ENCODE results near the gene P3H3. TPM values are rescaled to one million over a fixed set of nuclear protein-coding genes. Genes with fewer than 3 reads are reported as not detected.

Gene P3H3
- total RNA-seq, 1 donor from 2014 or later, result not detected

DNA sequence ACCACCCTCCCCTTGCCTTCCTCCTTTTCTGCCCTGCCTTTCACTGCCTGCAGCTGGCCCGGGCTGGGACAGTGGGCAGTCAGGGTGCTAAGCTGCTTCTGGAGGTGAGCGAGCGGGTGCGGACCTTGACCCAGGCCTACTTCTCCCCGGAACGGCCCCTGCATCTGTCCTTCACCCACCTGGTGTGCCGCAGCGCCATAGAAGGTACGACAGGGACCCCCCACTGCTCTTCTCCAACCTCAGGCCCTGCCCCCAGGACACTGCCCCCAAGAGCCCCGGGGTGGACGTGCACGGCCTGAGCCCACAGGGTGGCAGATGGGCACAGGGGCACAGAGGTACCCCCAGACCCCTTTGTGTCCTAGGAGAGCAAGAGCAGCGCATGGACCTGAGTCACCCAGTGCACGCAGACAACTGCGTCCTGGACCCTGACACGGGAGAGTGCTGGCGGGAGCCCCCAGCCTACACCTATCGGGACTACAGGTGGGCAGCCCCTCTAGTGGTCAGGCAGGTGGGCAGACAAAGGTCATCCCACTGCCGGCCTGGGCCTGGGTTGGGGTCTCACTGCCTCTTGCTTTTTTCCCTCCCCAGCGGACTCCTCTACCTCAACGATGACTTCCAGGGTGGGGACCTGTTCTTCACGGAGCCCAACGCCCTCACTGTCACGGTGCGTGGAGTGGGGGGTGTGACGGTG lies 9.3 kb downstream of the P3H3 start:
- Mint-ChIP-seq H3K4me1 (peaks cover 14% of the 10 kb centered on the region), H3K27ac (no peak overlapping the region), H3K4me3 (no peak overlapping the region), H3K36me3 (ENCODE audit: low read depth) (no peaks in the 10 kb centered on the region), H3K27me3 (peaks cover 2% of the 10 kb centered on the region), H3K9me3 (no peaks in the 10 kb centered on the region)
- DNase-seq (no peak), ATAC-seq (ENCODE audit: low read depth) (no peak)
- intact Hi-C loops (cut with micrococcal nuclease), result no loop called here
- TF ChIP-seq, protein P1, sequence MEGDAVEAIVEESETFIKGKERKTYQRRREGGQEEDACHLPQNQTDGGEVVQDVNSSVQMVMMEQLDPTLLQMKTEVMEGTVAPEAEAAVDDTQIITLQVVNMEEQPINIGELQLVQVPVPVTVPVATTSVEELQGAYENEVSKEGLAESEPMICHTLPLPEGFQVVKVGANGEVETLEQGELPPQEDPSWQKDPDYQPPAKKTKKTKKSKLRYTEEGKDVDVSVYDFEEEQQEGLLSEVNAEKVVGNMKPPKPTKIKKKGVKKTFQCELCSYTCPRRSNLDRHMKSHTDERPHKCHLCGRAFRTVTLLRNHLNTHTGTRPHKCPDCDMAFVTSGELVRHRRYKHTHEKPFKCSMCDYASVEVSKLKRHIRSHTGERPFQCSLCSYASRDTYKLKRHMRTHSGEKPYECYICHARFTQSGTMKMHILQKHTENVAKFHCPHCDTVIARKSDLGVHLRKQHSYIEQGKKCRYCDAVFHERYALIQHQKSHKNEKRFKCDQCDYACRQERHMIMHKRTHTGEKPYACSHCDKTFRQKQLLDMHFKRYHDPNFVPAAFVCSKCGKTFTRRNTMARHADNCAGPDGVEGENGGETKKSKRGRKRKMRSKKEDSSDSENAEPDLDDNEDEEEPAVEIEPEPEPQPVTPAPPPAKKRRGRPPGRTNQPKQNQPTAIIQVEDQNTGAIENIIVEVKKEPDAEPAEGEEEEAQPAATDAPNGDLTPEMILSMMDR (IDR thresholded peaks at IDR 0.05), result no peak
- ChIA-PET POLR2A (interaction anchor here (3.5 kb wide), 1 partner anchor 14 kb away, joined by 15 read pairs; the partner anchor contains the start of genes CDCA3 and USP5), CTCF (interaction anchor here (0.9 to 3.6 kb wide), 2 partner anchors 11 to 14 kb away, joined by 3 to 12 read pairs; partner anchors contain the start of genes CDCA3 and USP5)

DNA sequence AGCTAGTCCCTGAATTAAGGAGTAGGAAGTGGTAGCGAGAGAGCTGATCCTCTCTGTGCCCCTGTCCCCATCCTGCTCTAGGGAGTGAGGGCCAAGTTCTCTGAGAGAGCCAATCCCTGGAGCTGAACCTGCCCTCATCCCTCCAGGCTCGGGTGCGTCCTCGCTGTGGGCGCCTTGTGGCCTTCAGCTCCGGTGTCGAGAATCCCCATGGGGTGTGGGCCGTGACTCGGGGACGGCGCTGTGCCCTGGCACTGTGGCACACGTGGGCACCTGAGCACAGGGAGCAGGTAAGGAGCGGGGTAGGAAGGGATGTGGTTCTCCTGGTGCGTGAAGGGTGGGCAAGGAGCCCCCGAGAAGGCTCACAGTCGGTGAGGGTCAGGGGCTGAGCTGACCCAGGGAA lies 10.6 kb downstream of the P3H3 start:
- H3K9me3 Mint-ChIP-seq, result no peaks in the 10 kb centered on the region
- H3K4me3 Mint-ChIP-seq, result no peak overlapping the region
- peaks cover 2% of the 10 kb centered on the region for H3K27me3 Mint-ChIP-seq
- ChIA-PET CTCF (interaction anchor here (0.6 to 1.6 kb wide), 2 partner anchors 34 to 108 kb away, joined by 3 to 5 read pairs; partner anchors contain the start of gene SPSB2), POLR2A (interaction anchor here (0.5 to 3.5 kb wide), 4 partner anchors 10 to 86 kb away, joined by 3 to 15 read pairs (median 5); partner anchors contain the start of genes CDCA3, MLF2 and USP5)
- no peak for DNase-seq
- no peaks in the 10 kb centered on the region for H3K36me3 Mint-ChIP-seq (ENCODE audit: low read depth)
- no peak for ATAC-seq (ENCODE audit: low read depth)
- intact Hi-C loops (cut with micrococcal nuclease), result no loop called here
- peaks cover 14% of the 10 kb centered on the region for H3K4me1 Mint-ChIP-seq
- H3K27ac Mint-ChIP-seq, result no peak overlapping the region
- TF ChIP-seq, protein P1 (IDR thresholded peaks at IDR 0.05), result no peak

DNA sequence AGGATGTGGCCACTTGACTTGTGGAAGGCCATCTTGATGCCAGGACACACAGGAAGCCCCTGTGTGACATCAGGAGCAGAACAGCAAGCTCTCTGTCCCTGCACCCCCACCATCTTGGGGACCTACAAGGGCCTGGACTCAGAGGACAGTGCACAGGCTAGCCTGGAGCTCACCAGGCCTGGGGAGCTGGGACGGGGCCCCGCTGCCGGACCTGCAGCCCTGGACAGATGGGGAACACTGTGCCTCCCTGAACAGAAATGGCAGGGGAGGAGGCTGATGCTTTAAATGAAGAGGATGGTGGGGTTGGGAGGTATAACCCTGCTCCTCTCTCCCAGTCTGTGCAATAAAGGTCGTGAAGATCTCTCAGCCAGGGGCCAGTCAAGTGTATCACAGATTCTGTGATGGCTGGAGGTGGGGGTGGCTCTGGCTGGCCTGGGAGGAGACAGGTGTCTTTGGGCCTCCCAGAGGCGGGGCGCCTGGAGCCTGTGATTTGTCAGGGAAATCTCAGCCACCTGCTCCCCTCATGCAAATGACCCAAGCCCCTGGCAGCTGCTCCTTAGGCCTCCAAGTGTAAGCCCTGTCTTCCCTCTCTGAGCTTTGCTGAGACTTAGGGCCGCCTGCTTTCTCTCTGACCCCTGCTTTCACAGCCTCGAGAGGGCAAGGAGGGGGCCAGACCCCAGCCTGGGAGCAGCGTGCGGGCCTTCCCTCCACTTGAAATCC lies 11.4 kb downstream of the P3H3 start:
- intact Hi-C loops (cut with micrococcal nuclease), result no loop called here
- peak; percentile 78 for ATAC-seq (ENCODE audit: low read depth)
- CTCF ChIA-PET, result interaction anchor here (0.6 to 1.7 kb wide), 3 partner anchors 9 to 107 kb away, joined by 3 to 5 read pairs (median 5); partner anchors contain the start of gene SPSB2
- H3K4me1 Mint-ChIP-seq, result peaks cover 14% of the 10 kb centered on the region
- H3K4me3 Mint-ChIP-seq, result no peak overlapping the region
- H3K27me3 Mint-ChIP-seq, result peaks cover 2% of the 10 kb centered on the region
- no peak for DNase-seq
- H3K9me3 Mint-ChIP-seq, result no peaks in the 10 kb centered on the region
- TF ChIP-seq, protein P1 (IDR thresholded peaks at IDR 0.05), result no peak
- no peaks in the 10 kb centered on the region for H3K36me3 Mint-ChIP-seq (ENCODE audit: low read depth)
- POLR2A ChIA-PET, result interaction anchor here (0.5 to 3.5 kb wide), 6 partner anchors 9 to 384 kb away, joined by 3 to 15 read pairs (median 4); partner anchors contain the start of genes CDCA3, MLF2 and USP5
- peak overlapping the region; percentile 41 for H3K27ac Mint-ChIP-seq

DNA sequence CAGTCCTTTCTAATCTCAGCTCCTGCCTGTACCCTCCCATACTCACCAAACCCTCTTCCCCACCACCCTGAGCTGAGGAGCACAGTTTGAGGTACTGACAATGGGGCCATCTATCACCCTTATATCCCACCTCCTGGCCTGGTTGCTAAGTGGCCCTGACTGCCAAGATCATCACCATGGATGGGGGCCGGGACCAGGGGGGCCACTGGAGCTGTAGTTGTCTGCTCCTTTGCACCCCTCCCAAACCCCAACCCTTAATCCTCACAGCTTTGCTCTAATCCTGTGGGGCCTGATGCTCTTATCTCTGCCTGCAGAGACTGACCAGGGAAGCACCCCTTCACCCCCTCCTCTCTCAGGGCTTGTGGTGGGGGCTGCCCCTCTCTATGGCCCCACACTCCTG lies 12.1 kb downstream of the P3H3 start:
- POLR2A ChIA-PET, result interaction anchor here (0.6 to 3.5 kb wide), 4 partner anchors 8 to 839 kb away, joined by 3 to 15 read pairs (median 4); partner anchors contain the start of genes CDCA3 and USP5

More for the DNA sequence above, 12.1 kb downstream of the P3H3 start:
- ATAC-seq (ENCODE audit: low read depth) (no peak), DNase-seq (no peak)
- Mint-ChIP-seq H3K9me3 (no peaks in the 10 kb centered on the region), H3K36me3 (ENCODE audit: low read depth) (no peaks in the 10 kb centered on the region), H3K27ac (peak overlapping the region; percentile 41), H3K27me3 (peaks cover 2% of the 10 kb centered on the region), H3K4me1 (peaks cover 14% of the 10 kb centered on the region), H3K4me3 (no peak overlapping the region)
- intact Hi-C loops (cut with micrococcal nuclease), result no loop called here
- CTCF ChIA-PET, result interaction anchor here (1.6 to 1.7 kb wide), 2 partner anchors 9 to 33 kb away, joined by 5 read pairs; partner anchors contain the start of gene SPSB2
- TF ChIP-seq, protein P1 (IDR thresholded peaks at IDR 0.05), result no peak
